Hepatocyte (in vitro differentiated cells): ENCODE data around the gene MUCL3.

Source experiments
- CTCF ChIP-seq: fragments of 200-600 bp; sonication (generic); IDR thresholded peaks from 2 replicates; pipeline ENCODE4 v1.5.1; 2016; ENCODE audit warnings: antibody characterized with exemption, mild to moderate bottlenecking; ENCODE audit not compliant: poor library complexity
- EZH2 ChIP-seq: fragments of 200-600 bp; sonication (generic); IDR thresholded peaks from 2 replicates; pipeline ENCODE4 v1.6.1; 2016; ENCODE audit warnings: antibody characterized with exemption, mild to moderate bottlenecking, borderline replicate concordance

GRCh38 chr6:30987304-30987703 is 46.5 kb downstream of the MUCL3 start:
- TF ChIP-seq CTCF, result no peak
- no peak for TF ChIP-seq EZH2
